ENCODE data around the gene TRERF1.

DNA sequence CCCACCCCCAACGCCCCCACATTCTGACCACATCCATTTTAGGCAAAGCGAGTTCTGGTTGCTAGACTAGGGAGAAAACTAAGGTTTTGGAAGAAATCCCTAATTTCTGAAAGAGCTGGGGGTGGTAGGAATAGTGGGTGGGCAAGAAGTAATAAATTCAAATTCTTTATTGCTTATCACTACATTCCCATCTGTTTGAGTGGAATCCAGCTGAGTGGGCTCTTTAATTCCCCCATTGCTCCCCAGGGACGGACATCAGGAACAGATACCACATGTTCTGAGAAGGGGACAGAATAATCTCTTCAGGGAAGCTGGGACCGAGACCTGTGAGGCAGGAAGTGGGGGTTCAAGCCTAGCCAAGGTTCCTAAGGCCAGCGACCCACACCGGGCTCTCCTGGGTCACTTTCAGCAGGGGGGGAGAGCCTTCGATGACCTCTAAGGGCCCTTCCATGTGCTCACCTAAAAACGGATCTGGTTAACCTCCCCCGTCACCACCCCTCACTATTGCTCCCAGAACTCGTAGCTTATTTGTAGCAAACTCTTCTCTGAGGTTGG lies 191.8 kb downstream of the TRERF1 start:
- TF ChIP-seq, protein P1, sequence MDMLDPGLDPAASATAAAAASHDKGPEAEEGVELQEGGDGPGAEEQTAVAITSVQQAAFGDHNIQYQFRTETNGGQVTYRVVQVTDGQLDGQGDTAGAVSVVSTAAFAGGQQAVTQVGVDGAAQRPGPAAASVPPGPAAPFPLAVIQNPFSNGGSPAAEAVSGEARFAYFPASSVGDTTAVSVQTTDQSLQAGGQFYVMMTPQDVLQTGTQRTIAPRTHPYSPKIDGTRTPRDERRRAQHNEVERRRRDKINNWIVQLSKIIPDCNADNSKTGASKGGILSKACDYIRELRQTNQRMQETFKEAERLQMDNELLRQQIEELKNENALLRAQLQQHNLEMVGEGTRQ (IDR thresholded peaks at IDR 0.05; ENCODE audit: low read depth, low read length), result no peak
- TF ChIP-seq MXI1 (IDR thresholded peaks at IDR 0.05; ENCODE audit: borderline replicate concordance, low read depth, low read length), result no peak
- TF ChIP-seq, protein P2, sequence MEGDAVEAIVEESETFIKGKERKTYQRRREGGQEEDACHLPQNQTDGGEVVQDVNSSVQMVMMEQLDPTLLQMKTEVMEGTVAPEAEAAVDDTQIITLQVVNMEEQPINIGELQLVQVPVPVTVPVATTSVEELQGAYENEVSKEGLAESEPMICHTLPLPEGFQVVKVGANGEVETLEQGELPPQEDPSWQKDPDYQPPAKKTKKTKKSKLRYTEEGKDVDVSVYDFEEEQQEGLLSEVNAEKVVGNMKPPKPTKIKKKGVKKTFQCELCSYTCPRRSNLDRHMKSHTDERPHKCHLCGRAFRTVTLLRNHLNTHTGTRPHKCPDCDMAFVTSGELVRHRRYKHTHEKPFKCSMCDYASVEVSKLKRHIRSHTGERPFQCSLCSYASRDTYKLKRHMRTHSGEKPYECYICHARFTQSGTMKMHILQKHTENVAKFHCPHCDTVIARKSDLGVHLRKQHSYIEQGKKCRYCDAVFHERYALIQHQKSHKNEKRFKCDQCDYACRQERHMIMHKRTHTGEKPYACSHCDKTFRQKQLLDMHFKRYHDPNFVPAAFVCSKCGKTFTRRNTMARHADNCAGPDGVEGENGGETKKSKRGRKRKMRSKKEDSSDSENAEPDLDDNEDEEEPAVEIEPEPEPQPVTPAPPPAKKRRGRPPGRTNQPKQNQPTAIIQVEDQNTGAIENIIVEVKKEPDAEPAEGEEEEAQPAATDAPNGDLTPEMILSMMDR (conservative IDR thresholded peaks at IDR 0.05; ENCODE audit: low read depth, low read length), result no peak
- TF ChIP-seq CEBPB (IDR thresholded peaks at IDR 0.05; ENCODE audit: low read depth, low read length), result no peak
- TF ChIP-seq SMC3 (IDR thresholded peaks at IDR 0.05; ENCODE audit: low read depth, low read length), result no peak
- no peak for TF ChIP-seq BHLHE40 (IDR thresholded peaks at IDR 0.05; ENCODE audit: low read depth, low read length)
- no peak for TF ChIP-seq POLR2A (IDR thresholded peaks at IDR 0.05; ENCODE audit: low read depth, low read length)
- TF ChIP-seq RFX5 (IDR thresholded peaks at IDR 0.05; ENCODE audit: low read depth, low read length), result no peak

Data from IMR-90 (cell line).